H9 (cell line): Measurements from ENCODE around the gene AMOT. TPM values are rescaled to one million over a fixed set of nuclear protein-coding genes. Genes with fewer than 3 reads are reported as not detected.

Experiments used
- DNase-seq: peaks from one replicate; pipeline ENCODE4 v3.0.0-alpha.2; 2017
- H2AFZ ChIP-seq: one replicate; pipeline ENCODE4 v1.6.1; 2013; ENCODE audit warnings: mild to moderate bottlenecking, low read length, control low read depth, moderate library complexity
- H2AK5ac ChIP-seq: 2 replicates; pipeline ENCODE4 v1.6.1; 2013; ENCODE audit warnings: low read length, control low read depth, mixed read lengths; ENCODE audit not compliant: insufficient read length
- H2BK120ac ChIP-seq: one replicate; pipeline ENCODE4 v1.6.1; 2013; ENCODE audit warnings: low read depth, mild to moderate bottlenecking, low read length, control low read depth, inconsistent platforms; ENCODE audit not compliant: poor library complexity, severe bottlenecking
- H2BK12ac ChIP-seq: 2 replicates; pipeline ENCODE4 v1.6.1; 2013; ENCODE audit warnings: low read length, control low read depth, mixed read lengths, low read depth; ENCODE audit not compliant: insufficient read length
- H2BK15ac ChIP-seq: 2 replicates; pipeline ENCODE4 v1.6.1; 2013; ENCODE audit warnings: low read depth, low read length, control low read depth
- H2BK20ac ChIP-seq: one replicate; pipeline ENCODE4 v1.6.1; 2013; ENCODE audit warnings: low read depth, mild to moderate bottlenecking, low read length, control low read depth, inconsistent platforms; ENCODE audit not compliant: poor library complexity, severe bottlenecking
- H2BK5ac ChIP-seq: 2 replicates; pipeline ENCODE4 v1.6.1; 2013; ENCODE audit warnings: low read length, control low read depth, mixed read lengths; ENCODE audit not compliant: insufficient read length
- H3K14ac ChIP-seq: 2 replicates; pipeline ENCODE4 v1.6.1; 2013; ENCODE audit warnings: low read length, control low read depth; ENCODE audit not compliant: insufficient read depth
- H3K18ac ChIP-seq: 2 replicates; pipeline ENCODE4 v1.6.1; 2013; ENCODE audit warnings: low read depth, mild to moderate bottlenecking, mixed read lengths, low read length, control low read depth; ENCODE audit not compliant: insufficient read length
- H3K23ac ChIP-seq: 2 replicates; pipeline ENCODE4 v1.6.1; 2013; ENCODE audit warnings: low read length, control low read depth, mixed read lengths, low read depth; ENCODE audit not compliant: insufficient read length
- H3K23me2 ChIP-seq: 2 replicates; pipeline ENCODE4 v1.6.1; 2013; ENCODE audit warnings: low read depth, mild to moderate bottlenecking, mixed read lengths, low read length, control low read depth; ENCODE audit not compliant: insufficient read length, poor library complexity, severe bottlenecking
- H3K27ac ChIP-seq: 2 replicates; pipeline ENCODE4 v1.5.1; 2013; ENCODE audit warnings: low read length, control low read depth, mixed read lengths, low read depth; ENCODE audit not compliant: insufficient read length
- H3K27me3 ChIP-seq: 2 replicates; pipeline ENCODE4 v1.6.1; 2013; ENCODE audit warnings: low read length, control low read depth, inconsistent platforms; ENCODE audit not compliant: insufficient read depth
- H3K4ac ChIP-seq: 2 replicates; pipeline ENCODE4 v1.6.1; 2013; ENCODE audit warnings: low read depth, mild to moderate bottlenecking, control low read depth, inconsistent platforms, low read length, moderate library complexity
- H3K4me1 ChIP-seq: 2 replicates; pipeline ENCODE4 v1.6.1; 2013; ENCODE audit warnings: low read length, control low read depth, inconsistent platforms; ENCODE audit not compliant: insufficient read depth
- H3K4me2 ChIP-seq: 2 replicates; pipeline ENCODE4 v1.6.1; 2013; ENCODE audit warnings: low read length, control low read depth, mixed read lengths; ENCODE audit not compliant: insufficient read length, insufficient read depth
- H3K56ac ChIP-seq: 2 replicates; pipeline ENCODE4 v1.6.1; 2013; ENCODE audit warnings: low read depth, mild to moderate bottlenecking, mixed read lengths, low read length, control low read depth; ENCODE audit not compliant: insufficient read length
- H3K79me1 ChIP-seq: 2 replicates; pipeline ENCODE4 v1.6.1; 2013; ENCODE audit warnings: low read depth, mild to moderate bottlenecking, moderate library complexity, low read length, control low read depth, inconsistent platforms; ENCODE audit not compliant: insufficient read depth, poor library complexity, severe bottlenecking
- H3K79me2 ChIP-seq: 2 replicates; pipeline ENCODE4 v1.6.1; 2013; ENCODE audit warnings: low read length, control low read depth, inconsistent platforms; ENCODE audit not compliant: insufficient read depth
- H3K9ac ChIP-seq: 2 replicates; pipeline ENCODE4 v1.6.1; 2013; ENCODE audit warnings: low read length, control low read depth, mixed read lengths; ENCODE audit not compliant: insufficient read length; ENCODE audit errors: extremely low read depth
- H3K9me3 ChIP-seq: one replicate; pipeline ENCODE4 v1.6.1; 2013; ENCODE audit warnings: low read depth, low read length, inconsistent platforms; ENCODE audit not compliant: control insufficient read depth
- H3T11ph ChIP-seq: one replicate; pipeline ENCODE4 v1.6.1; 2013; ENCODE audit warnings: mild to moderate bottlenecking, low read length, control low read depth, inconsistent platforms
- H4K20me1 ChIP-seq: one replicate; pipeline ENCODE4 v1.6.1; 2013; ENCODE audit not compliant: control insufficient read depth, insufficient read length, insufficient read depth
- H4K5ac ChIP-seq: 2 replicates; pipeline ENCODE4 v1.6.1; 2013; ENCODE audit warnings: low read depth, mild to moderate bottlenecking, mixed read lengths, low read length, control low read depth; ENCODE audit not compliant: insufficient read length
- H4K8ac ChIP-seq: replicated peaks from 2 replicates; pipeline ENCODE4 v1.6.1; 2013; ENCODE audit warnings: low read length, control low read depth, mixed read lengths, low read depth; ENCODE audit not compliant: insufficient read length
- H4K91ac ChIP-seq: 2 replicates; pipeline ENCODE4 v1.6.1; 2013; ENCODE audit warnings: low read depth, mild to moderate bottlenecking, moderate library complexity, mixed read lengths, low read length, control low read depth; ENCODE audit not compliant: insufficient read length
- H3K27ac Mint-ChIP-seq, 3 experiments: 2 replicates in 2 of 3; 3 replicates in 1 of 3; pipeline ENCODE4 v1.8.0; 2020 to 2021; ENCODE audit warnings: mixed read lengths in 3 of 3, mild to moderate bottlenecking in 1 of 3, moderate library complexity in 1 of 3
- H3K27me3 Mint-ChIP-seq: 2 replicates; pipeline ENCODE4 v1.8.0; 2021; ENCODE audit warnings: low read depth, mild to moderate bottlenecking, moderate library complexity, mixed read lengths
- H3K36me3 Mint-ChIP-seq, 3 experiments: 2 replicates in 2 of 3; 3 replicates in 1 of 3; pipeline ENCODE4 v1.8.0; 2020 to 2021; ENCODE audit warnings: low read depth in 3 of 3, mixed read lengths in 3 of 3; ENCODE audit not compliant: insufficient read depth in 1 of 3
- H3K4me1 Mint-ChIP-seq, 2 experiments: 2 replicates each; pipeline ENCODE4 v1.8.0; 2020; ENCODE audit warnings: mixed read lengths in 2 of 2
- H3K4me3 Mint-ChIP-seq, 2 experiments: 2 replicates in 1 of 2; 3 replicates in 1 of 2; pipeline ENCODE4 v1.8.0; 2020 to 2021; ENCODE audit warnings: mild to moderate bottlenecking in 2 of 2, mixed read lengths in 2 of 2, moderate library complexity in 1 of 2
- H3K9me3 Mint-ChIP-seq, 2 experiments: 2 replicates in 1 of 2; 3 replicates in 1 of 2; pipeline ENCODE4 v1.8.0; 2020; ENCODE audit warnings: mild to moderate bottlenecking in 2 of 2, mixed read lengths in 2 of 2, moderate library complexity in 1 of 2
- WGBS: extraction: QIAGEN DNeasy Blood & Tissue Kit; methylation state at CpG from one replicate; pipeline ENCODE4 v1.1.7; 2013; ENCODE audit warnings: missing lambda C conversion rate, low lambda C conversion rate, mixed read lengths; ENCODE audit not compliant: insufficient read length; ENCODE audit errors: extremely low coverage; 5-methylcytosine and 5-hydroxymethylcytosine counted together
- total RNA-seq: library from RNA; stranded (reverse); gene quantifications from 2 replicates; pipeline ENCODE4 v1.2.1, GENCODE V29; 2021
- TF ChIP-seq, protein P1 (sequence below): fragments of 200-600 bp; sonication (generic); conservative IDR thresholded peaks from 3 replicates; pipeline ENCODE4 v1.8.0; 2021; ENCODE audit warnings: antibody characterized with exemption, mild to moderate bottlenecking

The AMOT gene
- total RNA-seq, 1 experiment from 2014 or later, result 17.6 TPM

- Histone ChIP-seq H3K9ac (no peak overlapping the region), H3K79me2 (no peaks in the 10 kb centered on the region), H3K23me2 (no peaks in the 10 kb centered on the region), H2BK15ac (no peak overlapping the region), H3K4ac (no peak overlapping the region), H3K27ac (no peak overlapping the region), H3K79me1 (no peaks in the 10 kb centered on the region), H4K8ac (no peak overlapping the region), H2BK5ac (no peak overlapping the region), H3K56ac (no peak overlapping the region), H3K4me2 (no peak overlapping the region), H2BK20ac (no peak overlapping the region), H3K27me3 (no peaks in the 10 kb centered on the region), H4K20me1 (no peaks in the 10 kb centered on the region), H2BK120ac (no peak overlapping the region), H2AK5ac (no peak overlapping the region), H3K4me1 (peaks cover 3% of the 10 kb centered on the region; the same call in 1 of the 2 replicates), H2BK12ac (no peak overlapping the region), H4K5ac (no peak overlapping the region), H2AFZ (no peak overlapping the region), H4K91ac (no peak overlapping the region), H3K18ac (no peak overlapping the region), H3T11ph (no peak overlapping the region), H3K23ac (no peak overlapping the region), H3K9me3 (no peaks in the 10 kb centered on the region), H3K14ac (no peak overlapping the region)
- Mint-ChIP-seq H3K27me3 (no peaks in the 10 kb centered on the region), H3K9me3 (no peaks in the 10 kb centered on the region), H3K27ac (no peak overlapping the region), H3K36me3 (peaks cover 0 to 2% (median 0%) of the 10 kb centered on the region in 3 experiments; a peak in 1 of 7 replicates), H3K4me1 (peaks cover 43% of the 10 kb centered on the region in 2 experiments), H3K4me3 (no peak overlapping the region)
- no peak for DNase-seq
- TF ChIP-seq, protein P1, sequence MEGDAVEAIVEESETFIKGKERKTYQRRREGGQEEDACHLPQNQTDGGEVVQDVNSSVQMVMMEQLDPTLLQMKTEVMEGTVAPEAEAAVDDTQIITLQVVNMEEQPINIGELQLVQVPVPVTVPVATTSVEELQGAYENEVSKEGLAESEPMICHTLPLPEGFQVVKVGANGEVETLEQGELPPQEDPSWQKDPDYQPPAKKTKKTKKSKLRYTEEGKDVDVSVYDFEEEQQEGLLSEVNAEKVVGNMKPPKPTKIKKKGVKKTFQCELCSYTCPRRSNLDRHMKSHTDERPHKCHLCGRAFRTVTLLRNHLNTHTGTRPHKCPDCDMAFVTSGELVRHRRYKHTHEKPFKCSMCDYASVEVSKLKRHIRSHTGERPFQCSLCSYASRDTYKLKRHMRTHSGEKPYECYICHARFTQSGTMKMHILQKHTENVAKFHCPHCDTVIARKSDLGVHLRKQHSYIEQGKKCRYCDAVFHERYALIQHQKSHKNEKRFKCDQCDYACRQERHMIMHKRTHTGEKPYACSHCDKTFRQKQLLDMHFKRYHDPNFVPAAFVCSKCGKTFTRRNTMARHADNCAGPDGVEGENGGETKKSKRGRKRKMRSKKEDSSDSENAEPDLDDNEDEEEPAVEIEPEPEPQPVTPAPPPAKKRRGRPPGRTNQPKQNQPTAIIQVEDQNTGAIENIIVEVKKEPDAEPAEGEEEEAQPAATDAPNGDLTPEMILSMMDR, result no peak
- WGBS, result no CpG with 5 or more reads among the region's 2 CpGs
These were observed 23.7 kb downstream of the AMOT start for GRCh38 chrX:112816908-112817307.
